ENCODE results near the gene STYK1. TPM values are rescaled to one million over a fixed set of nuclear protein-coding genes. Genes with fewer than 3 reads are reported as not detected.
A peak's percentile ranks its signal among the peaks of the same experiment; 100 is the strongest.

The STYK1 gene
- total and polyA plus RNA-seq, 9 of the 15 experiments (the other 6 are each of a cell fraction or from before 2014, with no cell fraction given) = 0.31 to 1.8 (median 0.64) TPM

- peak; percentile 42 for TF ChIP-seq MGA (IDR thresholded peaks at IDR 0.05)
- TF ChIP-seq DPF2 (IDR thresholded peaks at IDR 0.05) = no peak
- TF ChIP-seq ZNF318 (IDR thresholded peaks at IDR 0.05; ENCODE audit: borderline replicate concordance in 1 of 2, low read depth in 1 of 2) = peak in 1 of 2 experiments; percentile 61; a peak in 1 of 4 replicates
- TF ChIP-seq IRF9 (tag; IDR thresholded peaks at IDR 0.05) = peak; percentile 11; the same call in 1 of the 2 replicates
These were observed 48.0 kb upstream of the STYK1 start (continued) for GRCh38 chr12:10721651-10722501.

Data from K562 (cell line).